Common myeloid progenitor, CD34-positive (primary cell): ENCODE measurements around the gene HDHD3.
A peak's percentile ranks its signal among the peaks of the same experiment; 100 is the strongest.

Source experiments
- CTCF ChIA-PET: fragments of 350-600 bp; sonication (Branson Sonifier 250); formaldehyde crosslinking; loops from one replicate; lab custom pipeline; 2021; ENCODE audit warnings: antibody characterized with exemption; lab: Charles Lee
- POLR2A ChIA-PET: fragments of 350-600 bp; sonication (Branson Sonifier 250); formaldehyde crosslinking; loops from one replicate; lab custom pipeline; 2021; ENCODE audit warnings: antibody characterized with exemption; lab: Charles Lee
- DNase-seq, 3 donors: peaks; one replicate each; pipeline versions ENCODE4 v3.0.0 to v3.0.0-alpha.2; 2013
- H3K27ac ChIP-seq, 2 experiments: 1 replicate in 1 of 2; 2 replicates in 1 of 2; pipeline ENCODE4 v1.7.0; 2013; ENCODE audit warnings: inconsistent platforms in 2 of 2, low read length in 2 of 2, mild to moderate bottlenecking in 2 of 2, low read depth in 1 of 2, moderate library complexity in 1 of 2; ENCODE audit not compliant: severe bottlenecking in 2 of 2, insufficient read depth in 1 of 2, poor library complexity in 1 of 2
- H3K27me3 ChIP-seq, 5 experiments: replicated peaks in 2 of 5; 1 replicate in 3 of 5; 2 replicates in 2 of 5; pipeline versions ENCODE4 v1.6.1 to v1.7.0; 2013; ENCODE audit warnings: low read length in 4 of 5, mild to moderate bottlenecking in 2 of 5, moderate library complexity in 2 of 5, inconsistent platforms in 1 of 5; ENCODE audit not compliant: insufficient read depth in 5 of 5, control insufficient read depth in 4 of 5
- H3K36me3 ChIP-seq, 4 experiments: 1 replicate in 2 of 4; 2 replicates in 2 of 4; pipeline versions ENCODE4 v1.6.1 to v1.7.0; 2013; ENCODE audit warnings: low read length in 3 of 4, control low read depth in 1 of 4, mild to moderate bottlenecking in 1 of 4; ENCODE audit not compliant: control insufficient read depth in 4 of 4, insufficient read depth in 4 of 4
- H3K4me1 ChIP-seq, 4 experiments: 1 replicate in 3 of 4; 2 replicates in 1 of 4; pipeline versions ENCODE4 v1.6.1 to v1.7.1; 2013; ENCODE audit warnings: low read length in 3 of 4, mild to moderate bottlenecking in 3 of 4, control low read depth in 1 of 4, inconsistent platforms in 1 of 4, moderate library complexity in 1 of 4; ENCODE audit not compliant: control insufficient read depth in 4 of 4, insufficient read depth in 4 of 4; ENCODE audit errors: control extremely low read depth in 1 of 4
- H3K4me3 ChIP-seq, 7 experiments: 1 replicate in 4 of 7; 2 replicates in 3 of 7; pipeline versions ENCODE4 v1.5.1 to v1.7.0; 2013; ENCODE audit warnings: mild to moderate bottlenecking in 7 of 7, low read length in 6 of 7, moderate library complexity in 6 of 7, inconsistent platforms in 2 of 7, low read depth in 2 of 7, control low read depth in 1 of 7; ENCODE audit not compliant: insufficient read depth in 4 of 7, control insufficient read depth in 1 of 7; ENCODE audit errors: extremely low read depth in 1 of 7
- H3K9me3 ChIP-seq, 5 experiments: 1 replicate in 4 of 5; 2 replicates in 1 of 5; pipeline versions ENCODE4 v1.6.1 to v1.7.1; 2013; ENCODE audit warnings: low read length in 4 of 5, mild to moderate bottlenecking in 2 of 5, inconsistent platforms in 1 of 5, low read depth in 1 of 5, moderate library complexity in 1 of 5; ENCODE audit not compliant: control insufficient read depth in 4 of 5, insufficient read depth in 2 of 5; ENCODE audit errors: control extremely low read depth in 1 of 5
- WGBS: methylation state at CpG from one replicate; pipeline ENCODE4 v1.1.5; 2013; ENCODE audit not compliant: insufficient coverage; 5-methylcytosine and 5-hydroxymethylcytosine counted together

HDHD3 gene

GRCh38 chr9:113399646-113400200 is 22.9 kb upstream of the HDHD3 start:
- Histone ChIP-seq H3K4me3 (peak overlapping the region in 3 of 7 experiments; percentile 0 to 94 (median 92)), H3K9me3 (no peaks in the 10 kb centered on the region), H3K36me3 (peaks cover 0 to 8% (median 4%) of the 10 kb centered on the region in 4 experiments), H3K27ac (no peak overlapping the region), H3K4me1 (peaks cover 2 to 22% (median 17%) of the 10 kb centered on the region in 4 experiments), H3K27me3 (no peaks in the 10 kb centered on the region)
- no peak for DNase-seq
- 90% methylated on average over 1 of the region's 3 CpGs for WGBS
- ChIA-PET CTCF (interaction anchor here (1.3 to 9.1 kb wide), 10 partner anchors 10 to 258 kb away, joined by 3 to 69 read pairs (median 12); partner anchors contain the start of genes BSPRY, C9orf43, CDC26 and POLE3), POLR2A (interaction anchor here (0.6 kb wide), 1 partner anchor 22 kb away, joined by 4 read pairs; no protein-coding TSS in a partner anchor)

GRCh38 chr9:113398796-113399195 is 22.0 kb upstream of the HDHD3 start:
- no peak for DNase-seq
- Histone ChIP-seq H3K4me1 (peaks cover 0 to 18% (median 17%) of the 10 kb centered on the region in 4 experiments), H3K36me3 (peaks cover 0 to 8% (median 4%) of the 10 kb centered on the region in 4 experiments), H3K27me3 (no peaks in the 10 kb centered on the region), H3K9me3 (no peaks in the 10 kb centered on the region), H3K4me3 (no peak overlapping the region), H3K27ac (no peak overlapping the region)
- WGBS: 90% methylated on average over 3 of the region's 5 CpGs
- POLR2A ChIA-PET: interaction anchor here (1.1 kb wide), 1 partner anchor 59 kb away, joined by 3 read pairs; the partner anchor contains the start of gene WDR31
- CTCF ChIA-PET: interaction anchor here (2.0 to 9.1 kb wide), 6 partner anchors 10 to 259 kb away, joined by 5 to 69 read pairs (median 30); partner anchors contain the start of genes BSPRY, C9orf43 and POLE3

GRCh38 chr9:113397203-113397631 is 20.4 kb upstream of the HDHD3 start:
- Histone ChIP-seq H3K4me3 (no peak overlapping the region), H3K27me3 (no peaks in the 10 kb centered on the region), H3K9me3 (no peaks in the 10 kb centered on the region), H3K4me1 (peaks cover 0 to 18% (median 16%) of the 10 kb centered on the region in 4 experiments), H3K27ac (no peak overlapping the region), H3K36me3 (peaks cover 0 to 16% (median 12%) of the 10 kb centered on the region in 4 experiments)
- peak in 1 of 3 donors; percentile 49 for DNase-seq
- POLR2A ChIA-PET: no interaction called here
- 85% methylated on average over 2 of the region's 3 CpGs for WGBS
- CTCF ChIA-PET: interaction anchor here (5.1 kb wide), 1 partner anchor 12 kb away, joined by 32 read pairs; the partner anchor contains the start of genes C9orf43 and POLE3

GRCh38 chr9:113395000-113395861 is 18.4 kb upstream of the HDHD3 start:
- POLR2A ChIA-PET: interaction anchor here (0.7 kb wide), 1 partner anchor 44 kb away, joined by 3 read pairs; no protein-coding TSS in a partner anchor
- Histone ChIP-seq H3K4me3 (no peak overlapping the region), H3K4me1 (peaks cover 0 to 9% (median 6%) of the 10 kb centered on the region in 4 experiments), H3K36me3 (peaks cover 0 to 34% (median 22%) of the 10 kb centered on the region in 4 experiments), H3K27me3 (no peaks in the 10 kb centered on the region), H3K27ac (no peak overlapping the region), H3K9me3 (no peaks in the 10 kb centered on the region)
- CTCF ChIA-PET: interaction anchor here (1.9 to 2.1 kb wide), 2 partner anchors 11 to 15 kb away, joined by 4 to 5 read pairs; partner anchors contain the start of genes C9orf43 and POLE3
- no peak for DNase-seq
- WGBS: 95% methylated on average over 7 of the region's 9 CpGs

GRCh38 chr9:113393281-113393680 is 16.5 kb upstream of the HDHD3 start:
- no peak overlapping the region for H3K4me3 ChIP-seq
- ChIA-PET CTCF (interaction anchor here (1.7 to 2.1 kb wide), 4 partner anchors 11 to 71 kb away, joined by 3 to 6 read pairs (median 4); partner anchors contain the start of genes C9orf43 and POLE3), POLR2A (no interaction called here)
- H3K36me3 ChIP-seq: peaks cover 0 to 52% (median 36%) of the 10 kb centered on the region in 4 experiments
- H3K9me3 ChIP-seq: no peaks in the 10 kb centered on the region
- WGBS: 93% methylated on average over 3 of the region's 7 CpGs
- H3K4me1 ChIP-seq: no peaks in the 10 kb centered on the region
- no peak for DNase-seq
- H3K27ac ChIP-seq: no peak overlapping the region
- no peaks in the 10 kb centered on the region for H3K27me3 ChIP-seq

- CTCF ChIA-PET: interaction anchor here (1.8 kb wide), 2 partner anchors 11 to 18 kb away, joined by 3 to 8 read pairs; partner anchors contain the start of genes ALAD and POLE3
- Histone ChIP-seq H3K27me3 (no peaks in the 10 kb centered on the region), H3K9me3 (no peaks in the 10 kb centered on the region), H3K27ac (no peak overlapping the region), H3K4me3 (no peak overlapping the region), H3K36me3 (peaks cover 0 to 65% (median 48%) of the 10 kb centered on the region in 4 experiments), H3K4me1 (no peaks in the 10 kb centered on the region)
- POLR2A ChIA-PET: no interaction called here
- 100% methylated on average over 4 of the region's 7 CpGs for WGBS
- DNase-seq: no peak
Measured at GRCh38 chr9:113391917-113392316, 15.1 kb upstream of the HDHD3 start.
